ENCODE data around the gene PCAT6. TPM values are rescaled to one million over a fixed set of nuclear protein-coding genes. Genes with fewer than 3 reads are reported as not detected.

Gene PCAT6
- total RNA-seq, 1 experiment from 2014 or later, result 4.8 TPM

DNA sequence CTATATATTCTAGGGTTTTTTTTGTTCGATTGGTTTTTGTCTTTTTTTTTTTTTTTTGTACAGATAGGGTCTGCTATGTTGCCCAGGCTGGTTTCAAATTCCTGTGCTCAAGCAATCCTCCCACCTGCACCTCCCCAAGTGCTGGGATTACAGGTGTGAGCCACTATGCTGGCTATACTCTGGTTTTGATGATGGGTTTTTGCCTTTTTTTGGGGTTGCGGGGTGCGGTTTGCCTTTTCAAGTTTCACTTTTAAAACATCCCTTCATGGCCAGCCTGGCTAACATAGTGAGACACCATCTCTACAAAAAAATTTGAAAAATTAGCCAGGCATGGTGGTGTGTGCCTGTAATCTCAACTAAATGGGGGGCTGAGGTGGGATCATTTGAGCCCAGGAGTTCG, 12.5 kb upstream of the PCAT6 start:
- no peak overlapping the region for H3K23ac ChIP-seq (ENCODE audit: insufficient read length, low read depth, low read length)
- Mint-ChIP-seq H3K27me3 (ENCODE audit: low read depth) (no peaks in the 10 kb centered on the region), H3K4me1 (peaks cover 38 to 42% of the 10 kb centered on the region in 2 experiments), H3K9me3 (no peaks in the 10 kb centered on the region; a peak in 1 of 5 replicates), H3K4me3 (no peak overlapping the region), H3K27ac (no peak overlapping the region), H3K36me3 (ENCODE audit: insufficient read depth in 1 of 3, low read depth in 3 of 3) (peaks cover 8 to 19% (median 16%) of the 10 kb centered on the region in 3 experiments; a peak in 6 of 7 replicates)
- H2BK120ac ChIP-seq (ENCODE audit: low read depth, low read length, poor library complexity, severe bottlenecking), result no peak overlapping the region
- no peak overlapping the region for H3K56ac ChIP-seq (ENCODE audit: insufficient read length, low read depth, low read length)
- H2BK20ac ChIP-seq (ENCODE audit: low read depth, low read length, poor library complexity, severe bottlenecking), result no peak overlapping the region
- no peak overlapping the region for H2BK15ac ChIP-seq (ENCODE audit: low read depth, low read length)
- H3K27me3 ChIP-seq (ENCODE audit: insufficient read depth, low read length), result no peaks in the 10 kb centered on the region
- H3K9me3 ChIP-seq (ENCODE audit: control insufficient read depth, low read depth, low read length), result no peaks in the 10 kb centered on the region
- H4K20me1 ChIP-seq (ENCODE audit: control insufficient read depth, insufficient read depth, insufficient read length), result no peaks in the 10 kb centered on the region
- H3K14ac ChIP-seq (ENCODE audit: insufficient read depth, low read length), result no peak overlapping the region
- H2BK5ac ChIP-seq (ENCODE audit: insufficient read length, low read length), result no peak overlapping the region
- H3K79me1 ChIP-seq (ENCODE audit: insufficient read depth, low read depth, low read length, poor library complexity, severe bottlenecking), result no peaks in the 10 kb centered on the region
- H4K5ac ChIP-seq (ENCODE audit: insufficient read length, low read depth, low read length), result no peak overlapping the region
- H2BK12ac ChIP-seq (ENCODE audit: insufficient read length, low read depth, low read length), result no peak overlapping the region
- peaks cover 77% of the 10 kb centered on the region for H3K79me2 ChIP-seq (ENCODE audit: insufficient read depth, low read length)
- H3K18ac ChIP-seq (ENCODE audit: insufficient read length, low read depth, low read length), result no peak overlapping the region
- H2AFZ ChIP-seq (ENCODE audit: low read length), result no peak overlapping the region
- H3K4me2 ChIP-seq (ENCODE audit: insufficient read depth, insufficient read length, low read length), result no peak overlapping the region
- no peak overlapping the region for H4K91ac ChIP-seq (ENCODE audit: insufficient read length, low read depth, low read length)
- H2AK5ac ChIP-seq (ENCODE audit: insufficient read length, low read length), result no peak overlapping the region
- H3K9ac ChIP-seq (ENCODE audit: extremely low read depth, insufficient read length, low read length), result no peak overlapping the region
- H3K4me1 ChIP-seq (ENCODE audit: insufficient read depth, low read length), result no peaks in the 10 kb centered on the region; the same call in 1 of the 2 replicates
- H3K23me2 ChIP-seq (ENCODE audit: insufficient read length, low read depth, low read length, poor library complexity, severe bottlenecking), result no peaks in the 10 kb centered on the region
- no peak overlapping the region for H3K27ac ChIP-seq (ENCODE audit: insufficient read length, low read depth, low read length)
- WGBS (ENCODE audit: extremely low coverage, insufficient read length, low lambda C conversion rate), result no CpG with 5 or more reads among the region's 4 CpGs
- H3K4ac ChIP-seq (ENCODE audit: low read depth, low read length), result no peak overlapping the region
- TF ChIP-seq, protein P1, sequence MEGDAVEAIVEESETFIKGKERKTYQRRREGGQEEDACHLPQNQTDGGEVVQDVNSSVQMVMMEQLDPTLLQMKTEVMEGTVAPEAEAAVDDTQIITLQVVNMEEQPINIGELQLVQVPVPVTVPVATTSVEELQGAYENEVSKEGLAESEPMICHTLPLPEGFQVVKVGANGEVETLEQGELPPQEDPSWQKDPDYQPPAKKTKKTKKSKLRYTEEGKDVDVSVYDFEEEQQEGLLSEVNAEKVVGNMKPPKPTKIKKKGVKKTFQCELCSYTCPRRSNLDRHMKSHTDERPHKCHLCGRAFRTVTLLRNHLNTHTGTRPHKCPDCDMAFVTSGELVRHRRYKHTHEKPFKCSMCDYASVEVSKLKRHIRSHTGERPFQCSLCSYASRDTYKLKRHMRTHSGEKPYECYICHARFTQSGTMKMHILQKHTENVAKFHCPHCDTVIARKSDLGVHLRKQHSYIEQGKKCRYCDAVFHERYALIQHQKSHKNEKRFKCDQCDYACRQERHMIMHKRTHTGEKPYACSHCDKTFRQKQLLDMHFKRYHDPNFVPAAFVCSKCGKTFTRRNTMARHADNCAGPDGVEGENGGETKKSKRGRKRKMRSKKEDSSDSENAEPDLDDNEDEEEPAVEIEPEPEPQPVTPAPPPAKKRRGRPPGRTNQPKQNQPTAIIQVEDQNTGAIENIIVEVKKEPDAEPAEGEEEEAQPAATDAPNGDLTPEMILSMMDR (conservative IDR thresholded peaks at IDR 0.05), result no peak
- H4K8ac ChIP-seq (replicated peaks; ENCODE audit: insufficient read length, low read depth, low read length), result no peak overlapping the region
- H3T11ph ChIP-seq (ENCODE audit: low read length), result no peak overlapping the region
- DNase-seq, result no peak
